SK-N-SH (cell line): ENCODE results near the gene ACSBG1.

Experiments
- ELF1 ChIP-seq: IDR thresholded peaks from 2 replicates; pipeline ENCODE4 v1.4.0; 2012
- EP300 ChIP-seq, 2 experiments: IDR thresholded peaks; 2 replicates each; pipeline versions ENCODE4 v1.4.0 to v1.6.1; 2012; ENCODE audit warnings: borderline replicate concordance in 1 of 2, low read depth in 1 of 2, low read length in 1 of 2
- EZH2phosphoT487 ChIP-seq: fragments of 200-600 bp; sonication (generic); IDR thresholded peaks from 2 replicates; pipeline ENCODE4 v1.6.1; 2017; ENCODE audit warnings: low read depth, mixed run types, mild to moderate bottlenecking, antibody characterized with exemption, moderate library complexity, borderline replicate concordance
- MEF2A ChIP-seq: IDR thresholded peaks from 2 replicates; pipeline ENCODE4 v1.4.0; 2012; ENCODE audit warnings: low read depth, borderline replicate concordance
- SMC3 ChIP-seq: IDR thresholded peaks from 2 replicates; pipeline ENCODE4 v1.6.1; 2012; ENCODE audit warnings: low read depth, low read length, improper control_type of control experiment
- TAF1 ChIP-seq: IDR thresholded peaks from 2 replicates; pipeline ENCODE4 v1.6.1; 2012; ENCODE audit warnings: low read depth, mild to moderate bottlenecking, low read length, moderate library complexity, borderline replicate concordance
- TF ChIP-seq, protein P1 (sequence below): fragments of 200-600 bp; sonication (generic); IDR thresholded peaks from 2 replicates; pipeline ENCODE4 v1.6.1; 2017; ENCODE audit warnings: antibody characterized with exemption, mild to moderate bottlenecking, moderate library complexity
- TF ChIP-seq, protein P2 (sequence below): IDR thresholded peaks from 2 replicates; pipeline ENCODE4 v1.4.0; 2012; ENCODE audit warnings: low read depth
- TF ChIP-seq, protein P3 (sequence below): fragments of 150-350 bp; IDR thresholded peaks from 2 replicates; pipeline ENCODE4 v1.6.1; 2017; ENCODE audit warnings: antibody characterized with exemption, low read length, low read depth, borderline replicate concordance

DNA sequence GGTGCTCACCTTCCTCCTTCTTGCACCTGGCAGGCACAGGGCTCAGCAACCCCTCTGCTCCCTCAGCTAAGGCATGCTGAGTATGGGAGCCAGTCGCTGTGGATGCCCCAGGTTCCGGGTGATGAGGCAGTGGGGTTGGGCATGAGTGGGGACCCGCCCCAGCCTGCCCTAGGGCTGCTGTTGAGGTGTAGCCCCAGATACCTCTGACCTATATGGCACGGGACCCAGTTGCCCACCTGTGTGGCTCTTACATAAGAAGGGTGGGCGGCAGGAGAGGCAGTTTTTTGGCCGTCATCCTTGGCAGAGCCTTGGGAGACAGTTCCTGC lies 21.0 kb downstream of the ACSBG1 start:
- no peak for TF ChIP-seq SMC3
- TF ChIP-seq, protein P1, sequence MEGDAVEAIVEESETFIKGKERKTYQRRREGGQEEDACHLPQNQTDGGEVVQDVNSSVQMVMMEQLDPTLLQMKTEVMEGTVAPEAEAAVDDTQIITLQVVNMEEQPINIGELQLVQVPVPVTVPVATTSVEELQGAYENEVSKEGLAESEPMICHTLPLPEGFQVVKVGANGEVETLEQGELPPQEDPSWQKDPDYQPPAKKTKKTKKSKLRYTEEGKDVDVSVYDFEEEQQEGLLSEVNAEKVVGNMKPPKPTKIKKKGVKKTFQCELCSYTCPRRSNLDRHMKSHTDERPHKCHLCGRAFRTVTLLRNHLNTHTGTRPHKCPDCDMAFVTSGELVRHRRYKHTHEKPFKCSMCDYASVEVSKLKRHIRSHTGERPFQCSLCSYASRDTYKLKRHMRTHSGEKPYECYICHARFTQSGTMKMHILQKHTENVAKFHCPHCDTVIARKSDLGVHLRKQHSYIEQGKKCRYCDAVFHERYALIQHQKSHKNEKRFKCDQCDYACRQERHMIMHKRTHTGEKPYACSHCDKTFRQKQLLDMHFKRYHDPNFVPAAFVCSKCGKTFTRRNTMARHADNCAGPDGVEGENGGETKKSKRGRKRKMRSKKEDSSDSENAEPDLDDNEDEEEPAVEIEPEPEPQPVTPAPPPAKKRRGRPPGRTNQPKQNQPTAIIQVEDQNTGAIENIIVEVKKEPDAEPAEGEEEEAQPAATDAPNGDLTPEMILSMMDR = no peak
- no peak for TF ChIP-seq MEF2A
- TF ChIP-seq, protein P2, sequence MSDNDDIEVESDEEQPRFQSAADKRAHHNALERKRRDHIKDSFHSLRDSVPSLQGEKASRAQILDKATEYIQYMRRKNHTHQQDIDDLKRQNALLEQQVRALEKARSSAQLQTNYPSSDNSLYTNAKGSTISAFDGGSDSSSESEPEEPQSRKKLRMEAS = no peak
- TF ChIP-seq EP300 (IDR thresholded peaks at IDR 0.05; ENCODE audit: borderline replicate concordance in 1 of 2, low read depth in 1 of 2, low read length in 1 of 2) = no peak
- TF ChIP-seq ELF1 = no peak
- TF ChIP-seq EZH2phosphoT487 = no peak
- TF ChIP-seq, protein P3, sequence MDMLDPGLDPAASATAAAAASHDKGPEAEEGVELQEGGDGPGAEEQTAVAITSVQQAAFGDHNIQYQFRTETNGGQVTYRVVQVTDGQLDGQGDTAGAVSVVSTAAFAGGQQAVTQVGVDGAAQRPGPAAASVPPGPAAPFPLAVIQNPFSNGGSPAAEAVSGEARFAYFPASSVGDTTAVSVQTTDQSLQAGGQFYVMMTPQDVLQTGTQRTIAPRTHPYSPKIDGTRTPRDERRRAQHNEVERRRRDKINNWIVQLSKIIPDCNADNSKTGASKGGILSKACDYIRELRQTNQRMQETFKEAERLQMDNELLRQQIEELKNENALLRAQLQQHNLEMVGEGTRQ = no peak
- no peak for TF ChIP-seq TAF1
